HEK293T (cell line): Measurements from ENCODE around the gene GADD45B.

Source experiments
- CTCF ChIA-PET: fragments of 350-600 bp; formaldehyde crosslinking; extraction: SDS; loops from one replicate; lab custom pipeline; 2021; ENCODE audit warnings: antibody characterized with exemption, inconsistent platforms; lab: Yijun Ruan, JAX
- POLR2A ChIA-PET: fragments of 350-600 bp; formaldehyde crosslinking; extraction: SDS; loops from one replicate; lab custom pipeline; 2020; ENCODE audit warnings: antibody characterized with exemption, inconsistent platforms; lab: Yijun Ruan, JAX
- DNase-seq: peaks from one replicate; pipeline ENCODE4 v3.0.0; 2012; ENCODE audit warnings: mixed read lengths; ENCODE audit errors: extremely low spot score
- ARNT ChIP-seq: fragments of 450-650 bp; IDR thresholded peaks from 2 replicates; pipeline ENCODE4 v1.6.1; 2017; ENCODE audit warnings: mild to moderate bottlenecking
- BHLHE40 ChIP-seq: fragments of 450-650 bp; IDR thresholded peaks from 2 replicates; pipeline ENCODE4 v1.6.1; 2016; ENCODE audit warnings: mild to moderate bottlenecking, moderate library complexity, borderline replicate concordance
- CTBP1 ChIP-seq: fragments of 450-650 bp; IDR thresholded peaks from 2 replicates; pipeline ENCODE4 v1.6.1; 2016; ENCODE audit warnings: borderline replicate concordance
- ELF4 ChIP-seq: fragments of 450-650 bp; IDR thresholded peaks from 2 replicates; pipeline ENCODE4 v1.6.1; 2017; ENCODE audit warnings: antibody characterized with exemption
- FOXA1 ChIP-seq: fragments of 450-650 bp; IDR thresholded peaks from 2 replicates; pipeline ENCODE4 v1.6.1; 2016; ENCODE audit warnings: mild to moderate bottlenecking
- FOXK2 ChIP-seq: fragments of 450-650 bp; IDR thresholded peaks from 2 replicates; pipeline ENCODE4 v1.6.1; 2016; ENCODE audit warnings: mild to moderate bottlenecking
- FOXM1 ChIP-seq: fragments of 450-650 bp; IDR thresholded peaks from 2 replicates; pipeline ENCODE4 v1.6.1; 2017; ENCODE audit warnings: mild to moderate bottlenecking, borderline replicate concordance
- HDGF ChIP-seq: fragments of 450-650 bp; IDR thresholded peaks from 2 replicates; pipeline ENCODE4 v1.6.1; 2017; ENCODE audit warnings: antibody characterized with exemption, borderline replicate concordance
- L3MBTL2 ChIP-seq: fragments of 450-650 bp; conservative IDR thresholded peaks from 2 replicates; pipeline ENCODE4 v1.6.1; 2016; ENCODE audit warnings: mild to moderate bottlenecking
- LEF1 ChIP-seq: fragments of 450-650 bp; IDR thresholded peaks from 2 replicates; pipeline ENCODE4 v1.6.1; 2017; ENCODE audit warnings: mild to moderate bottlenecking, borderline replicate concordance
- NFRKB ChIP-seq: fragments of 450-650 bp; IDR thresholded peaks from 2 replicates; pipeline ENCODE4 v1.6.1; 2016; ENCODE audit warnings: mild to moderate bottlenecking, moderate library complexity
- PKNOX1 ChIP-seq: fragments of 450-650 bp; IDR thresholded peaks from 2 replicates; pipeline ENCODE4 v1.6.1; 2016
- SP1 ChIP-seq: fragments of 450-650 bp; IDR thresholded peaks from 2 replicates; pipeline ENCODE4 v1.6.1; 2017
- SUZ12 ChIP-seq: fragments of 450-650 bp; IDR thresholded peaks from 2 replicates; pipeline ENCODE4 v1.6.1; 2016; ENCODE audit warnings: mild to moderate bottlenecking
- TARDBP ChIP-seq: fragments of 450-650 bp; IDR thresholded peaks from 2 replicates; pipeline ENCODE4 v1.6.1; 2016
- ZNF384 ChIP-seq: fragments of 450-650 bp; IDR thresholded peaks from 2 replicates; pipeline ENCODE4 v1.6.1; 2016

The GADD45B gene

DNA sequence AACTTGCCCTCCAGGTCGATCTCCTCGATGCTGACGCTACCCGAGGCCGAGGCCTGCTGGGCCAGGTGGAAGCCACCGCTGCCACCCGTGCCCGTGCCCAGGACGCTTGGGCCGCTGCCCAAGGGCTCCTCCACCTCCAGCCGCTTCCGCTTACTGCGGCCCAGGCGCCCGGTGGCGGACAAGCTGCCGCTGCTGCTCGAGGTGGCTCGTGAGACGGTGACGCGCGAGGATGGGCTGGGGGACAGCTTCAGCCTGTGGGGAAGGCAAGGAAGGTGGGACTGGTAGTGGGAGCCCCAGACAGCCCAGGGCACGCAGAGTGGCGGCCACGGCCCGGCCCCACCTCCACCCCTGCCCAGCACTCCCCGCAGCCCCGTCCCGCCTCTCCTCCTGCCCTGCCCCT, 42.1 kb upstream of the GADD45B start:
- CTCF ChIA-PET, result no interaction called here
- POLR2A ChIA-PET, result no interaction called here
- no peak for DNase-seq
- TF ChIP-seq ELF4 (no peak), NFRKB (no peak), BHLHE40 (no peak), LEF1 (no peak), TARDBP (no peak), PKNOX1 (no peak), L3MBTL2 (no peak), CTBP1 (no peak), FOXK2 (no peak), ARNT (no peak), SUZ12 (no peak), ZNF384 (no peak), HDGF (no peak), FOXA1 (no peak), SP1 (no peak), FOXM1 (no peak)

DNA sequence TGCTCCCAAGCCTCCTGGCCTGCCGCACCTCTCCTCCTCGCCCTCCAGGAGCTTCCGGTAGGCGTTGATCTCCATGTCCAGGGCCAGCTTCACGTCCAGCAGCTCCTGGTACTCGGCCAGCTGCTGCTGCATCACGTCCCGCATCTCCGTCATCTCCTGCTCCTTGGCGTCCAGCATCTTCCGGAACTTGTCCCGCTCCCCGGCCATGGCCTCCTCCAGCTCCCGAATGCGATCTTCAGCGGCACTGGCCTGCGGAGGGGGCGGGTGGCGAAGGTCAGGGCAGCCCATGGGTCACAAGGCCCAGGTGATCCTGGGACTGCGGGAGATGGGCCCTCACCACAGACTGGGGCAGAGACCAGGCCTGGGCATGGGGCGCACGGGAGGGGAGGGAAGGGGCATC, 41.7 kb upstream of the GADD45B start:
- ChIA-PET CTCF (no interaction called here), POLR2A (no interaction called here)
- TF ChIP-seq CTBP1 (no peak), FOXA1 (no peak), FOXM1 (no peak), ARNT (no peak), ELF4 (no peak), NFRKB (no peak), L3MBTL2 (no peak), LEF1 (no peak), PKNOX1 (no peak), ZNF384 (no peak), BHLHE40 (no peak), FOXK2 (no peak), SUZ12 (no peak), SP1 (no peak), HDGF (no peak), TARDBP (no peak)

DNA sequence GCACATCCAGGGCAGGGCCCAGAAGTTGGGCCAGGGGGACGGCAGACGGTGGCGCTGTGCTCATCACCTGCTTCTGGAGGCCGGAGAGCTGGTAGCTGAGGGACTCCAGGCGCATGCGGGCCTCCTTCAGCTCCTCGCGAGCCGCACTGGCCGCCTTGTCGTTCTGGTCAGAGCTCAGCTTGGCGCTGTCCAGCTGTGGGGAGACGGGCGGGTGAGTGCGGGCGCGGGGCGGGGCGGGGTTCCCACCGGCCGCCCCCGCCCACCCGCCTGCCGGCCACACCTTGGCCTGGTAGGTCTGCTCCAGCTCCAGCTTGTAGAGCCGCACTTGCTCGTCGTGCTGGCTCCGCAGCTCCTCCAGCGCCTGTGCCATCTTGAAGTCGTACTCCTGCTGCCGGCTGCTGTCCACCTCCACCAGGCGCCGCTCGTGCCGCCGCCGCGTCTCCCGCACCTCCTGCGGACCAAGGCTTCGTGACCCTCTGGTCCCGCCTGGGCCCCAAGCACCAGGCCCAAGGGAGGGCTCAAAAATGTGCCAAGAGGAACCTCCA, 41.1 kb upstream of the GADD45B start:
- POLR2A ChIA-PET, result no interaction called here
- CTCF ChIA-PET, result no interaction called here
- TF ChIP-seq PKNOX1 (no peak), SUZ12 (no peak), NFRKB (no peak), ZNF384 (no peak), L3MBTL2 (no peak), LEF1 (no peak), FOXK2 (no peak), SP1 (no peak), BHLHE40 (no peak), ARNT (no peak), HDGF (no peak), FOXM1 (no peak), TARDBP (no peak), CTBP1 (no peak), ELF4 (no peak), FOXA1 (no peak)
- DNase-seq, result no peak

More for the DNA sequence above, 41.7 kb upstream of the GADD45B start:
- no peak for DNase-seq

- TF ChIP-seq TARDBP (no peak), BHLHE40 (no peak), HDGF (no peak), ZNF384 (no peak)
- DNase-seq, result no peak
- ChIA-PET CTCF (no interaction called here), POLR2A (interaction anchor here (1.7 kb wide), 1 partner anchor 9 kb away, joined by 5 read pairs; the partner anchor contains the start of gene TIMM13)
Measured at GRCh38 chr19:2436384-2436783, 39.5 kb upstream of the GADD45B start.

DNA sequence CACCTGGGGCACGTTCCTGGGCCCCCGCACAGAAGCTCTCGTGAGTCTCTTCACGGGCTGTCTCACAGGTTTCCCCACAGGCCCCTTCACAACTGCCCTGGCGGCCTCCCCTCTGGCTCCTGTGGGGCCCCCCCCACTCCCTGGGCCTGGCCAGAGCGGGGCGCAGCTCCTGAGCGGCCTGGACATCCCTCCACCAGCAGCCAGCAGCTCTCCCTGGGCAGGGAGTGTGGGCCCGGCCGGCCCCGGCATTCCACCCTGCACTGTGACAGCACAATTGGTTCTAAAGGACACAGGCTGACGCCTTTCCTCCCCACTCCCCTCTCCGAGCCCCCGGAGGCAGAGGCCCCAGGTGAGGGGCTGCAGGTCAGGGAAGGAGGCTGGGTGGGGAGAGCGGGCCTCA, 39.0 kb upstream of the GADD45B start:
- ChIA-PET POLR2A (interaction anchor here (1.7 kb wide), 1 partner anchor 9 kb away, joined by 5 read pairs; the partner anchor contains the start of gene TIMM13), CTCF (no interaction called here)
- no peak for DNase-seq
- TF ChIP-seq CTBP1, result no peak
- TF ChIP-seq PKNOX1, result no peak
- no peak for TF ChIP-seq FOXK2
- TF ChIP-seq ELF4, result no peak
- TF ChIP-seq SUZ12, result no peak
- TF ChIP-seq ZNF384, result no peak
- TF ChIP-seq HDGF, result no peak
- no peak for TF ChIP-seq LEF1
